Thoracic aorta (tissue), 2 donors: ENCODE measurements around the gene MFN2. TPM values are rescaled to one million over a fixed set of nuclear protein-coding genes. Genes with fewer than 3 reads are reported as not detected.

Experiments used
- ATAC-seq: fragments of 150-250 bp; one replicate; pipeline ENCODE4 v1.8.0; 2017; ENCODE audit warnings: low read depth; ENCODE audit not compliant: insufficient number of reproducible peaks, low FRiP score
- DNase-seq: peaks from one replicate; pipeline ENCODE4 v3.0.0-alpha.2; 2020; ENCODE audit warnings: low spot score
- H3K27ac ChIP-seq, 2 donors: fragments of 200-600 bp; sonication (generic); 1 replicate in 1 of 2; 2 replicates in 1 of 2; pipeline ENCODE4 v1.5.1; 2016; ENCODE audit warnings: mild to moderate bottlenecking in 2 of 2, moderate library complexity in 2 of 2
- H3K27me3 ChIP-seq: fragments of 200-600 bp; sonication (generic); replicated peaks from 2 replicates; pipeline ENCODE4 v1.6.0; 2016; ENCODE audit warnings: mild to moderate bottlenecking; ENCODE audit not compliant: insufficient read depth
- H3K36me3 ChIP-seq: fragments of 200-600 bp; sonication (generic); one replicate; pipeline ENCODE4 v1.5.1; 2016
- H3K4me1 ChIP-seq, 2 donors: fragments of 200-600 bp; sonication (generic); 1 replicate in 1 of 2; 2 replicates in 1 of 2; pipeline versions ENCODE4 v1.5.1 to v1.6.0; 2016; ENCODE audit warnings: low read depth in 2 of 2, mild to moderate bottlenecking in 1 of 2; ENCODE audit not compliant: control insufficient read depth in 1 of 2
- H3K4me3 ChIP-seq: fragments of 200-600 bp; sonication (generic); 2 replicates; pipeline ENCODE4 v1.5.1; 2016; ENCODE audit warnings: mild to moderate bottlenecking
- H3K9me3 ChIP-seq: fragments of 200-600 bp; sonication (generic); 2 replicates; pipeline ENCODE4 v1.5.1; 2016
- total RNA-seq, 2 donors: library from RNA; depleted of rRNA; stranded (reverse); fragments of >200 nt; gene quantifications; one replicate each; pipeline versions ENCODE4 v1.1.0 to v1.2.3, GENCODE V29; 2016
- TF ChIP-seq, protein P1 (sequence below): fragments of 200-600 bp; sonication (generic); IDR thresholded peaks from one replicate; pipeline ENCODE4 v1.5.1; 2019; ENCODE audit warnings: antibody characterized with exemption

MFN2 gene
- total RNA-seq, 2 donors from 2014 or later = 48.7 to 50.1 TPM

DNA sequence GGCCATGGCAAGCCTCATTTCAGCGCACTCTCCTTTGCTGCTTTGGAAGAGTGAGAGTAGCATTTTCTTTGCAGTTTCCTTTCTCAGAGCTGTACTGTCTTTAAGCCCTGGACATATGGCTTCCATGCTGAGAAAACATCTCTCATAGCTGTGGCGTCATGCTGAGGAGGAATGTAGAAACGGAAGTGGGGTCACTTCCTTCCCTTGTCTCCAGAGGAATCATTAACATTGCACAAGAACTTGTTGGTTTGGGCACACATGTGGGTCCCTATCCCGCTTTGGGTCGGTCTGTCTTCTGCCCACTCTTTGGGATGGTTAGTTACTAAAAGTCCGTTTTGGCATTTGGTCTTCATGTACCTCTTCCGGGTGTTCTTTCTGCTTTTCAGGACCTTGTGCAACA, 5.6 kb downstream of the MFN2 start:
- no peak for ATAC-seq
- peaks cover 43% of the 10 kb centered on the region for H3K36me3 ChIP-seq
- TF ChIP-seq, protein P1, sequence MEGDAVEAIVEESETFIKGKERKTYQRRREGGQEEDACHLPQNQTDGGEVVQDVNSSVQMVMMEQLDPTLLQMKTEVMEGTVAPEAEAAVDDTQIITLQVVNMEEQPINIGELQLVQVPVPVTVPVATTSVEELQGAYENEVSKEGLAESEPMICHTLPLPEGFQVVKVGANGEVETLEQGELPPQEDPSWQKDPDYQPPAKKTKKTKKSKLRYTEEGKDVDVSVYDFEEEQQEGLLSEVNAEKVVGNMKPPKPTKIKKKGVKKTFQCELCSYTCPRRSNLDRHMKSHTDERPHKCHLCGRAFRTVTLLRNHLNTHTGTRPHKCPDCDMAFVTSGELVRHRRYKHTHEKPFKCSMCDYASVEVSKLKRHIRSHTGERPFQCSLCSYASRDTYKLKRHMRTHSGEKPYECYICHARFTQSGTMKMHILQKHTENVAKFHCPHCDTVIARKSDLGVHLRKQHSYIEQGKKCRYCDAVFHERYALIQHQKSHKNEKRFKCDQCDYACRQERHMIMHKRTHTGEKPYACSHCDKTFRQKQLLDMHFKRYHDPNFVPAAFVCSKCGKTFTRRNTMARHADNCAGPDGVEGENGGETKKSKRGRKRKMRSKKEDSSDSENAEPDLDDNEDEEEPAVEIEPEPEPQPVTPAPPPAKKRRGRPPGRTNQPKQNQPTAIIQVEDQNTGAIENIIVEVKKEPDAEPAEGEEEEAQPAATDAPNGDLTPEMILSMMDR = no peak
- H3K4me3 ChIP-seq = no peak overlapping the region
- no peaks in the 10 kb centered on the region for H3K9me3 ChIP-seq
- DNase-seq = no peak
- peak overlapping the region in 1 of 2 donors; percentile 26 for H3K27ac ChIP-seq
- peaks cover 3 to 12% of the 10 kb centered on the region in 2 donors for H3K4me1 ChIP-seq
- no peaks in the 10 kb centered on the region for H3K27me3 ChIP-seq

DNA sequence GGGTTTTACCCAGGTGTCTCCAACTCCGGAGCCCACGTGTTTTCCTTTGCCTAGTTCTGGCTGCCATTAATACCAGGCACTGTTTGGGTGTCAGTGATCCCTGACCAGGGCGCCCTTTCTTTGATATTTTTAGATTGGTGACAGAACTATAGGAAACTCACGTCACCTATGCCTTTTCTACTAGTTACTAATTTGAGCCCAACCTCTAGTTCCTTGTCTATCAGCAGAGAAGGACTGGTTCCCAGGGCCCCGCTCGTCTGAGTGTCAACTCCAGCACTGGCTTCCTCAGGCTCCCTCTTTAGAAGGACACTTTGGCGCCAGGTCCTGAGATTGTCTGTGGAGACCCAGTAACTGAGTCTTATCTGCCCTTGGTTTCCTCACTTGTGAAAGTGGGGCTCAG, 9.4 kb downstream of the MFN2 start:
- DNase-seq (no peak), ATAC-seq (no peak)
- H3K36me3 ChIP-seq = peaks cover 43% of the 10 kb centered on the region
- no peaks in the 10 kb centered on the region for H3K27me3 ChIP-seq
- H3K9me3 ChIP-seq = no peaks in the 10 kb centered on the region
- no peak overlapping the region for H3K4me3 ChIP-seq
- TF ChIP-seq, protein P1 = no peak
- no peak overlapping the region for H3K27ac ChIP-seq
- H3K4me1 ChIP-seq = no peaks in the 10 kb centered on the region

DNA sequence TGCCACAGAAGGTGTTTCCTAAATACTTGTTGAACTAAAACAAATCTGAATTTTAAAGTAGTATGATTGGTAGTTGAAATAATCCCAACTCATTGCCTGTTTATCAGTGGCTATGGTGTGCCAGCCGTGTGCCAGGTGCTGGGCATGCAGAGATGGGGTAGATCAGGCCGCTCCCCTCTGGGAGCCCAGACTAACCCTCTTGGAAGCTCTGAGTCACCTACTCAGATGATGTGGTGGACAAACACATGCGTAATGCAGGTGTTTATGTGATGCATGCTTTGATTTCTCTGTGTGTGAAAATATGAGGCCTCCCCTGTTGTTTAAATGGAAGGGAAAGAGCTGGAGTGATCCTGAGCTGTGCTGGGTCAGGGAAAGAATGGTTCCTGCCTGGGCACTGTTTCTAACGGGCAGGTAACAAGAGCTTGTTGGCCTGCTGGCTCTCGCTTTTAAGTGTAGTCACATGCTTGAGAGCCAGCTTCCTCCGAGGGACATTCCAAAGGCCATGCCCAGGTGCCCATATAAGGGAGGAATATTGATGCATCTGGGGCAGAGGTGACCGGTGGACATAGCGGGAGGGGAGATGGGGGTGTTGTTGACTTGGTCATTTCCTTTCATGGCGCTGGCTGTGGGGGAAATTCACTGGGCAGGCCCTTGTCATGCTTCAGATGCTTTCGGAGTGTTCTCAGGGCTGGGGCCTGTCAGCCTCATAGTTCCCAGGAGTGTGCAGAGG, 10.2 kb downstream of the MFN2 start:
- H3K27ac ChIP-seq = no peak overlapping the region
- no peaks in the 10 kb centered on the region for H3K9me3 ChIP-seq
- peaks cover 45% of the 10 kb centered on the region for H3K36me3 ChIP-seq
- DNase-seq (no peak), ATAC-seq (no peak)
- no peaks in the 10 kb centered on the region for H3K4me1 ChIP-seq
- no peaks in the 10 kb centered on the region for H3K27me3 ChIP-seq
- TF ChIP-seq, protein P1 = no peak
- no peak overlapping the region for H3K4me3 ChIP-seq

DNA sequence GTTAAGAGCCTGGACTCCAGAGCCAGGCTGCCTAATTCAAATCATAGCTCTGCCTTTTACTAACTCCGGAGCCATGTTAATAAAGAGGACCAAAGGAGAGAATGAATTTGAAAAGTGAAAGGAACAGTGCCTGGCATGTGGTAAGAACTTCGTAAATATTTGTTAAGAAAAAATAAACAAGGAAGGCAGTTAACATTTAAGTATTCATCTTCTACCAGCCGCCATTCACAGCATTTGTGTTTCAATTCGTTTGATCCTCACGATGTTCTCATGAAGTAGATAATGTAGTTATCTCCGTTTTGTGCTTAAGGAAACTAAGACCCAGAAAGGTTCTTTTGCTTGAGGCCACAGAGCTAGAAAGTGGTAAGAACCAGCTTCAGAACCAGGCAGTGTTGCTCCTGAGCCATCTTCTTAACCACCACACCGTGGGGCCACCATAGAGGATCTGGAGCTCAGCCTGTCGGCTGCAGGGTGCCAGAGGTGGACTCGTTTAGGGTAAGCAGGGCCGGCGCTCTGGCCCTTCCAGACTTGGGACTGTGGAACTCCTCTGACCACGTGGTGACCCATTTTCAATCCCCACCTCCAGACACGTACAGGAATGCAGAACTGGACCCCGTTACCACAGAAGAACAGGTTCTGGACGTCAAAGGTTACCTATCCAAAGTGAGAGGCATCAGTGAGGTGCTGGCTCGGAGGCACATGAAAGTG, 11.9 kb downstream of the MFN2 start:
- ATAC-seq (no peak), DNase-seq (no peak)
- TF ChIP-seq, protein P1 = no peak
- Histone ChIP-seq H3K4me1 (no peaks in the 10 kb centered on the region), H3K27me3 (no peaks in the 10 kb centered on the region), H3K9me3 (no peaks in the 10 kb centered on the region), H3K27ac (no peak overlapping the region), H3K4me3 (no peak overlapping the region), H3K36me3 (peaks cover 53% of the 10 kb centered on the region)

DNA sequence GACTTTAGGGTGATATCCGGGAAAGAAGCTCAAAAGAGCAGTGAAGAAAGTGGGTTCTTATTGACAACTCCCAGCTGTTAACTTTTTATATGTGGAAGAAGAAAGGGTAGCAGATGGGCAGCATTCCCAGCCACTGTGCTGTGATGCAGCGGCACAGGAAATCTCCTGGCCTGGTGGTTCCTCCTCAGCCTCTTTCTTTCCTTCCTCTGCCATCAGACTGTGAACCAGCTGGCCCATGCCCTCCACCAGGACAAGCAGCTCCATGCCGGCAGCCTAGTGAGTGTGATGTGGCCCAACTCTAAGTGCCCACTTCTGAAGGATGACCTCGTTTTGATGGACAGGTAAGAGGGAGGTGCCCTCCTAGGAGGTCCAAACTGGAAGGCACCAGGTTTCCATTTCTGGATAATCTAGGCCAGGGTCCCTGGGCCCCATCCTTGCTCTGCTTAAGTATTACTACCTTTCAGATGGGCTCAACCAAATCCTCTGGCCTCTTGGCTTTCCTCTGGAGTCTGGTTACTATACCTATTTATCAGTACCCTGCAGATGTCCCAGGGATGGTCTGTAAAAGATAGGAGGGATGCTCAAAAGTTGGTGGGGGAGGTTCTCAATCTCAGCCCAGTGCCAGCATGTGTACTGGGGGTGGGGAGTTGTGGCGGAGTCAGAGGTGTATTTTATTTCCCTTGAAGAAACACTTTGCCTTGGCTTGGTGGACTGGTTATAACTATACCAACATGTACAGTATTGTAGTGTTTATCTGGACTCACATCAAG, 17.0 kb downstream of the MFN2 start:
- ATAC-seq (no peak), DNase-seq (no peak)
- no peak overlapping the region for H3K27ac ChIP-seq
- no peaks in the 10 kb centered on the region for H3K4me1 ChIP-seq
- H3K27me3 ChIP-seq = no peaks in the 10 kb centered on the region
- H3K9me3 ChIP-seq = no peaks in the 10 kb centered on the region
- peaks cover 75% of the 10 kb centered on the region for H3K36me3 ChIP-seq
- TF ChIP-seq, protein P1 = no peak
- no peak overlapping the region for H3K4me3 ChIP-seq
